ENCODE measurements around the gene DQX1.
"Not testable (repeated sequence)": the region's sequence is repeated elsewhere in the genome, so short reads cannot be mapped to it uniquely, and the experiment has no call there.

Gene DQX1, protein sequence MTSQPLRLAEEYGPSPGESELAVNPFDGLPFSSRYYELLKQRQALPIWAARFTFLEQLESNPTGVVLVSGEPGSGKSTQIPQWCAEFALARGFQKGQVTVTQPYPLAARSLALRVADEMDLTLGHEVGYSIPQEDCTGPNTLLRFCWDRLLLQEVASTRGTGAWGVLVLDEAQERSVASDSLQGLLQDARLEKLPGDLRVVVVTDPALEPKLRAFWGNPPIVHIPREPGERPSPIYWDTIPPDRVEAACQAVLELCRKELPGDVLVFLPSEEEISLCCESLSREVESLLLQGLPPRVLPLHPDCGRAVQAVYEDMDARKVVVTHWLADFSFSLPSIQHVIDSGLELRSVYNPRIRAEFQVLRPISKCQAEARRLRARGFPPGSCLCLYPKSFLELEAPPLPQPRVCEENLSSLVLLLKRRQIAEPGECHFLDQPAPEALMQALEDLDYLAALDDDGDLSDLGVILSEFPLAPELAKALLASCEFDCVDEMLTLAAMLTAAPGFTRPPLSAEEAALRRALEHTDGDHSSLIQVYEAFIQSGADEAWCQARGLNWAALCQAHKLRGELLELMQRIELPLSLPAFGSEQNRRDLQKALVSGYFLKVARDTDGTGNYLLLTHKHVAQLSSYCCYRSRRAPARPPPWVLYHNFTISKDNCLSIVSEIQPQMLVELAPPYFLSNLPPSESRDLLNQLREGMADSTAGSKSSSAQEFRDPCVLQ

DNA sequence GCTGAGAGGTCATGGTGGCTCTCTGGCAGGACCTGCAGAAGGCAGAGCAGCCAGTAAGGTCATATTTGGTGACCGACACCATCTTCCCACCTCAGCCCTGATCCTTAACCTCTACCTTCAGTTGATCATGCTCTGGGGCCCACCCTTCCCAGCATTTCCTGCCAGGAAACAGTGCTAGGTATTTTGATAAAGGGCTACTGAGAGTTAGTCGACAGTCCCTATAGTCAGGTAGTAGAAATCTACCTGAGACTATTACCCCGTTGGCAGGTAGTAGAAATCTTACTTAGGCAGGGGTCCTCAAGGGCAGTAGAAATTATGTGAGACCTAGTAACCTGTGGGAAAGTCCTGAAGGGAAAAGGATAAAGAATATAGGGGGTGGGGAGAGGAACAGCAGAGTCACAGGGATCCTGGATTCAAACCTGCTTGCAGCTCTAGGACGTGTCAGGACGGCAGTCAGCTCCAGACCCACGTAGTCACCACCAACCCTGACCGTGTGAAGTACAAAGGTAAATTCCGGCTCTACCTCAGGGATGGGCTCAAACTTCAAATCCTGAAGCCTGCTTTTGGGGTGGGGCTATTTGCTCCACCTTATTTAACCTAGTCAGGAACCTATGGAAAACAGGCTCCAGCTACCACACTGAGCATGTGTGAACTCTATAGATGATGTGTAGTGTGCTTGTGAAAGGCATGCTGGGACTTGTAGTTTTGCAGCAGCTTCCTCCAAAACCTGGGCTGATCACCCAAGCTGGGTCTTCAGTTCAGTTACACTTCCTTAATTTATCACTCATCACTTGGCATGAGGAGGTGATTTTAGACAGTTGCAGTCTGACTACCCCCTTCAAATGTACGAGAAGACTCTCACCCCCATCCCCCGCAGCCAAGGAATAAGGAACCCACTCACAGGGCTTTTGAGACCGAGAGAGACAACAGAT is at the start of gene DQX1:
Gene DQX1, minus strand, starts transcription at position 515 of the 932 bp plus-strand sequence. Its CDS starts 502 bp downstream, at position 13.
- no peak for DNase-seq (ENCODE audit: low read depth, low spot score)

DNA sequence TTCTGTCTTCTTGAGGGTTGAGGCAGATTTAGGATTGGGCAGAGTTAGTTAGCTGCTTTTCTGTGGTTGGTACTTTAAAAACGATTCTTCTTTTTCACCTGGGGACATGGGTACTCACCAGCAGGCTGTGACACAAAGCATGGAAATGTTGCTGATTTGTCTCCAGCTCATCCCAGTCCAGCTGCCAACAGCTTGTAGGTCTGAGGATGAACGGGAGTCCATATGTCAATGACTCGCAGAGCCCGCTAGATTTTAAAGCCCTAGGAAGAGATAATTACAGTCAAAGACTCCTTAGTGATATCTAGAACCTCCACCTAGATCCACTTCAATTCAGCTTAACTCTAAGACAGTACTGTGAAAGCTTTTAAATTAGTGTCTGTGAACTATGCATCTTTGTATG is 49.3 kb upstream of the DQX1 start:
- no peak for DNase-seq (ENCODE audit: low read depth, low spot score)

DNA sequence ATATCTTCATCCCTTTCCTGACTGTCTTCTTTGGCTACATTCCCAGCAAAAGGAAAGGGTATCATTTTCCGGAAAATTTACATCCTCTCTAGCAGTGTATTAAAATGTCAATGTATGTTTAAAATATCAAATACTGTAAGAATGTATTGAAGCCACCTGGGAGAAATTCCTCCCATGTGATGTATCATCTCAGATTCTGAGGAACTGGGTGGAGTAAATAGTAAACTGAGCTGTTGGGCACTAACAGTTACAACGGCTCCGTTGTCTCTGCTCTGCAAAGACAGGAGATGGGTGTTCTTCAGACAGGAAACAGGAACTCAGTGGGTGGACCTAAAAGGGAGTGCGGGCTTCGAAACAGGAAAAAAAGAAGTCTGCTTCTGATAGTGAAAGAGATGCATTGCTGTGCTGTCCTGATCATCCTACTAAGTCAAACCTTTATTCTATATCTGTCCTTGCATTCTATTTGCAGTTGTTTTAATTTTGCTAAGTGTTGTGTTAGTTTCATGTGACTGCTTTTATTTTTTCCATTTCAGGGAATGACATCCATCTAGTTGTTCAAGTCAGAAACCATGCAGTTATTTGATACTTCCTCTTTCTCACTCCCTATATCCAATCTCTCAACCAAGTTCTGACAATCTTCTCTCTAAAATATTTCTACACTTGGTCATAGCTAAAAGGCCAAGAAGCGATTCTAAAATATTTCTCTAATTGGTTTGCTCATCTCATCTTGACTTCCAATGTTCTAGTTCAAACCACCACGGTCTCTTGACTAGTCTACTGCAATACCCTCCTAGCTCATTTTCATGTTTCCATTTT is 47.9 kb upstream of the DQX1 start:
- DNase-seq (ENCODE audit: low read depth, low spot score), result no peak

DNA sequence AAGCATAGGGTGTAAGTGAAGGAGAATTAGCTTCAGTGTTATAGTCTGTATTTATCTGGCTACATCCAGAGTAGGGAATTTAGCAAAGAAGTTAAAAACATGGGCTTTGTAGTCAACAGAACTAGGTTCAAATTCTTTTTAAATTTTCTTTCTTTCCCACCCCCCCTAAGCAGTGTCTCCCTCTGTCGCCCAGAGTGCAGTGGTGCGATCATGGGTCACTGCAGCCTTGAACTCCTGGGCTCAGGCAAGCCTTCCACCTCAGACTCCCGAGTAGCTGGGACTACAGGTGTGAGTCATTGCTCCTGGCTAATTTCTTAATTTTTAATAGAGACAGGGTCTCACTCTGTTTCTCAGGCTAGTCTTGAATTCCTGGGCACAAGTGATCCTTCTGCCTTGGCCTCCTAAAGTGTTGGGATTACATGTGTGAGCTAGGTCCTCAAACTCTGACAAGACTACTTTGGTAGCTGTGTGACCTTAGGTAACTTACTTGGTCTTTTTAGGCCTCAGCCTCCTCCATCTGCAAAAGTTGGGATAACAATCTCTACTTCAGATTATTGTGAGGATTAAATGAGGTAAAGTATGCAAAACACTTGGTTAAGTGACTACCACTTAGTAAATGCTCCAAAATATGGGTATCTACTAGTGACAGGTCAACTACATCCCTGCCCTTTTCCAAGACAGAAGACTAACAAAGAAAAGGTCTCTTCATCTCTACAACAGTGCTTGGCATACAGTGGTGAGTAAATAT is 46.3 kb upstream of the DQX1 start:
- DNase-seq (ENCODE audit: low read depth, low spot score), result no peak

DNA sequence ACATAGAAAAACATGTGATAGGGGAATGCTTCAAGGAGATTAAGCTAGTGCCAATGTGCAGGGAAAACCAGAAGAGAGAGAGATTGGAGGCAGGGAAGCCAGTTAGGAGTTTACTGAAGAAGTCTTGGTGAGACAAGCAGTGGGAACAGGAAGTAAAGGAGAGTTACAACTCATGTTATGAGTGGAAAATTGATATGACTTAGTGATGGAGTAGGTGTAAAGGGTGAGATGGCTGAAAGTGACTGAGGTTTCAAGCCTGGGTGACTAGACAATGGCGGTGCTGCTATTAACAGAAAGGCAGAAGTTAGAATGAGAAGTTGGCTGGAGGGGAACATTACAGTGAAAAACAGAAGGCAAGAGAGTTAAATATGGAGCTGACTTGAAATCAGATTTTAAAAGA is 45.0 kb upstream of the DQX1 start:
- DNase-seq (ENCODE audit: low read depth, low spot score), result no peak

DNA sequence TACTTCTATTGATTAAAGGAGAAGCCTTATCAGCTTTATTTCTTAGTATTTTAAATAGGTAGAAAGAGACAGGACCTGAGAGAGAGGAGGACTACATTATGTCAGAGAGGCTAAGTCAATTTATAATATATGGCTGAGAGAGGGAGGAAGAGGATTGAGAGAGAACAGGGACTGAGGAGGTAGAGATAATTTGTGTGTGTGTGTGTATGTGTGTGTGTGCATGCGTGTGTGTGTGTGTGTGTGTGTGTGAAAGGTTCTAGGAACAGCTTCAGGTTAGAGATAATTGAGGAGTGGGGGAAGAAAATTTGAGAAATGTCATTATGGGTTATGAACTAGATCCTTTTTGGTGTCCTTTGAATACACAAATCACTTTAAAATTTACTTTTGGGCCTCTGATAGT is 43.7 kb upstream of the DQX1 start:
- DNase-seq (ENCODE audit: low read depth, low spot score), result no peak

DNA sequence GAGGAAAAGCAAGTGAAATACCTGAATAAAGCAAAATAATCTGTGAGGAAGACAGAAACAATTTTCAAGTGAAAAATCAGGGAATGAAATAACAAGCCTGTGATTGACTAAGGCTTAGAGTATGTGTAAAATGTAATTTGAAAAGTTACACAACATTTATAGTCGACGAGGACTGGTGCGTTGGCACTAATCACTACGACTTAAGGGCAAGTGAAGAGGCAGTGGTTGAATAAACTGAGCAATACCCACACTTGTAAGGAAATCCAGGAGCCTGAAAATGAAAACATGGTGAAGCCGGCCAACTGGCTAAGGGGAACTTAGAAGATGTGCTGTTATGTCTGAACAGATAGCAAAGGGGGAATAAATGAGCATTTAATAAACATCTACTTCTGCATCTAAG is 41.9 kb upstream of the DQX1 start:
- DNase-seq (ENCODE audit: low read depth, low spot score), result no peak

DNA sequence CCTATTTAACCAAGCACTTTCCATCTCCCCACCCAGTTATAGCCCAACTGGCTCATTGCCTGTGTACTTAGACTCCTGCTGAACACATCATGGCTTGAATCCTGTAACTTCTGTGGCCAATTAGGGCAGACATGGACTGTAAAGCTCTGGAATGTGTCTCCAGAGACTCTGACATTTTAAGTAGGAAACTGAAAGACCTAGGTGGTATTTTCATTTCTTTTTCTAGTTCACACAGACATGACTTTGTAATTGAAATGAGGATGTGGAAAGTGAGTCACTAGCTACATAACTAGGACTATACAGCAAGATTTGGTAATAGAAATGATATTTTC is 40.7 kb upstream of the DQX1 start:
- DNase-seq (ENCODE audit: low read depth, low spot score), result no peak

DNA sequence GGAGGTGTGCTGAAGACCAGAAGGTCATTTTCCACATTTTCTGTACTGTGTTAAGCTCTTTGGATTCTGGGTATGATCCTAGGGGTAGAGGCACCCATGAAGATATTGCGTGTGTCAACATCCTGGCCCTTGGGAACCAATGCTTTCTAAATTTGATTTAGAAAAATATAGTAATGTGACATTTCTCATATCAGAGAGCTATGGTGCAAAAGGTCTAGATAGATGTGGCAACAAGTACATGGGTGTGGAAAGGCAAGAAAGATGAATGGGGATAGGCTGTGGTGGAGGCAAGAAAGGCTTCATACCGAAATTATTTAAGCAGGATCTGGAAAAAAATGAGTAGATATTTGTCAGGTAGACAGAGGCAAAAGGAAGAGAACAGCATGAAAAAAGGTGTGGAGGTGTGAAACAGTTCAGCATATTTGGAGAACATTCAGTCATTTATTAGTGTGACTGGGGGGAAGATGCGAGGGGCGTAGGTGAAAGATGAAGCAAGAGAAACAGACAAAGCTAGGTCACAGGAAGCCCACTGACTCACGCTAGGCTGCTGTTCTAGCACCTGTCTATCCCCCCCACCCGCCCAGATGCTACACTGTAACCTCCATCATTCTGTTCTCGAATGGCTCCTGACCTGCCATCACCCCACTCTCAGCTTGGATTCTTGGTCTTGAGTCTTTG is 40.2 kb upstream of the DQX1 start:
- no peak for DNase-seq (ENCODE audit: low read depth, low spot score)

DNA sequence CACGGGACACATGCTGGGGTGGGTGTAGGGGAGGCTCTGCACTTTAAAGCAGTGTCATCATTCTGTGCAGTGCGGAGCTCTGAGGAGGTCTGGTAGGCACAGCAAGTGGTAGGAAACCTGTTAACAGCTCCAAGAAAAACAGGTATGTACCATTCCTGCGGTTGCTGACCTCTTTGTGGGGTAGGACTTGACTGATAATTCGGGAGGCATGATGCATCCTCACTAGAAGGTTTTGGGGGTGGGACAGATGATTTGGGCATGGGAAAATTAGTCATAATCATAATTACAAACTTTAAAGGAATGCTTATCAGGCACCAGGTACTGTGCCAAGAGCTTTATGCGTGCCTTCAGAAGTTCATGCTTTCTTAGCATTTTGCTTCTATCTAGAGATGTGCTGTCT is 38.2 kb upstream of the DQX1 start:
- no peak for DNase-seq (ENCODE audit: low read depth, low spot score)

DNA sequence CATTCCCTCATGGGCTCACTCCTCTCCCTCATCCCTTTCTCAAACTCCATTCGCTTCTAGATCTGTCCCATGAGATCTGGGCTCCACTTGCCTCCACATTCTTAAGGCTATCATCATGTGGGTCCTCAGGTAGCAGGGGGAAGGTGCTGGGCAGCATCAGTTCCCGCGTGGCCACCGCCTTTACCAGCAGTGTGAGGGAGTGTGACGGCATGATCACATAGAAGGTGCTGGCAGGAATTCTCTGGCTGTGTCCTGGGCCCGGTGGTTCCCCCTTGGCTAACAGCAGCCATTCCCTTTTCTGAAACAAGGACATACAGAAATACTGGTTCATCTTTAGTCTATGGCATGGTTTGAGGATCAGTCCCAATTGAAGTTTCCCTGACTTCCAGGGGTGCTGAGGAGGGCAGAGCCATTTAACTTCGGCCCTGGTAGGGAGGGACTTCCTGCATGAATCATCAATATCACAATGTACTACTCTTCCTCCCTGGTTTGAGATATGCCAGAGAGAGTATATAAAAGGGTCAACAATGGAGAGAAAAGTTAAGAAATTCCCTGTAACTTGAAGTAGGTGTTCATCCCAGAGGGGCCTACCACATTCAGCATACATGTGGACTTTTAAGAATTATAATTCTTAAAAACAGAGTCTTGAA is 36.2 kb upstream of the DQX1 start:
- no peak for DNase-seq (ENCODE audit: low read depth, low spot score)

DNA sequence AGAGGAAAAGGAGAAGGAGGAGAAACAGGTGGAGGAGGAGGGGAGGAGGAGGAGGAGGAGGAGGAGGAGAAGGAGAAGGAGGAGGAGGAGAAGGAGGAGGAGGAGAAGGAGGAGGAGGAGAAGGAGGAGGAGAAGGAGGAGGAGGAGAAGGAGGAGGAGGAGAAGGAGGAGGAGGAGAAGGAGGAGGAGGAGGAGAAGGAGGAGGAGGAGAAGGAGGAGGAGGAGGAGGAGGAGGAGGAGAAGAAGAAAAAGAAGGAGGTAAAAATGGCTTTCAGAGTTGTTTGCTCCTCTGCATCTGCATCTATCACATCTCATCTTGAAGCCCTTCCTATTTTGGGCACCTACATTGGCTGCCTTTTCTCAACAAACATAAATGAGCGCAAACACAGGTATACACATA is 35.0 kb upstream of the DQX1 start:
- DNase-seq (ENCODE audit: low read depth, low spot score), result not testable (repeated sequence)

DNA sequence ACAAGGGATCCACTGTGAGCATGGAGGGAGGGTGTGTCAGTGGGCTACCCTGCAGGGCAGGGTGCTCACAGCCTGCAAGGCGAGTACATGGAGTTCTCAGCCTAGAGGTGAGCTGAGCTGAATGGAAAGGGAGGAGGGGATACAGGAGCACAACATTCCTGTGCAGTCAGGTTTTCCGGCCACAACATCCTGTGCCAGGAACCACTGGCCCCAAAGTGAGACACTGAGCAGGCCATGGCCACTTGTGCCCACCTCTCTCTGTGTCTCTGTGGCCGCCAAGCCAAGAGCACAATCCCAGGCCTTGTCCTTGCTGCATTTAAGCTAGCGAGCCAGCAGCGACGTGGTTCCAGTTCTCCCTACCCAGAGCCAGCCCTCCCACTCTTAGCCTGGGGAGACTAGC is 34.6 kb upstream of the DQX1 start:
- no peak for DNase-seq (ENCODE audit: low read depth, low spot score)

DNA sequence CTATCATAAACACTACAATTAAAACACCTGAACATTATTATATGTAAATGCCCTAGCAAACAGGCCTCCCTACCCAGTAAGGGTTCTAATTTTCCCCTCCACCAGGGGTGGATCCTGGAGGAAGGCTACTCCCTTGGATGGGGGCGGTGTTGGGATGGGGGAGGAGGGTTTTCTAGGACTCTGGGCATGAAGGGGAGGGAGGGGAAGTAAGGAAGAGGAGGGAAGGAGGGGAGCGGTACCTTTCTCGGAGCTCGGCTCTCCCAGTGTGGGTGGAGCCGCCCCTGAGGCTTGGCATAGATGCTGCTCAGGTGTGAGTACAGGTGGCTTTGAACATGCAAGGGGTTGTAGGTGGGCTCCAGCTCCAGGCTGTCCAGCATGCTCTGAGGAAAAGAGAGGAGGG is 33.9 kb upstream of the DQX1 start:
- DNase-seq (ENCODE audit: low read depth, low spot score), result no peak

DNA sequence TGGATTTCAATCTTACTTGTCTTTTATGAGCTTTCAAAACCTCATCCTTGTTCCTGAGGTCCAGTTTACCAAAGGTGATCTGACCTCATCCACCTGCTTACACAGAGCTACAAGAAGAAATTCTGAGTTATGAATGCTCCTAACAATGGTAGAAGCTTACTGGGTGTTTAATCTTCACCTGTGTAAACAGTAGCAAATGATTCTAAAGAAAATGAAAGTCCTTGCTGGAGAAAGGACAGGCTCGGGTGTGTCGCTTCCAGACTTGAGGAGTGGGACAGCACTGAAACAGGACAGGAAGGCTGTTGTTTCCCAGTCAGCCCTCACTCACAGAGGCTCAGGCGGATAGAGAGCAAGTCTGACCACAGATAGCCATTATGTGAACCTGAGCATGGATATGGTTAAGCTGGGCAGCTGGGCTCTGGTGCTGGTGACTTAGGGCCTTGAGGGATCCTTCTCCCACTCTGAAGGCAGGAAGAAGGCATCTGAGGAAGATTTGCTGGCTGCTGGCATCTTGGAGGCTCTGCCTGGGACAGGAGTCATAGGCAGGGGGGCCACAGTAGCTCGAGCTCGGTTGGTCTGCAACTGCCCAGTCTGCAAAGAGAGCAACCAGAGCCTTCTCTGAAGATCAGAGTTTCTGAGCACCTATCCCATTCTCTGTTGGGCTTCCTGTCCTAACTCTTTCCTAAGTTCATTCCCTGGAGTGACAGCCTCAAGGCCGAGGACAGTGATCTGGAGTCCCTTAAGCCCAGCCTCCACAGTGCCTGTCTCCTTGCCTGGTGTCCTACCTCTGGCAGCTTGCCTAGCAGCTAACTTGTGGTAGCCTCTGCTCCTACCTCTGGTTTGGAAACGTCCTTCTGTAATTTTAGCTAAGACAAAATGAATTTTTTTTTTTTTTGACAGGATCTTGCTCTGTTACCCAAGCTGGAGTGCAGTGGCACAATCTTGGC is 32.5 kb upstream of the DQX1 start:
- DNase-seq (ENCODE audit: low read depth, low spot score), result no peak

DNA sequence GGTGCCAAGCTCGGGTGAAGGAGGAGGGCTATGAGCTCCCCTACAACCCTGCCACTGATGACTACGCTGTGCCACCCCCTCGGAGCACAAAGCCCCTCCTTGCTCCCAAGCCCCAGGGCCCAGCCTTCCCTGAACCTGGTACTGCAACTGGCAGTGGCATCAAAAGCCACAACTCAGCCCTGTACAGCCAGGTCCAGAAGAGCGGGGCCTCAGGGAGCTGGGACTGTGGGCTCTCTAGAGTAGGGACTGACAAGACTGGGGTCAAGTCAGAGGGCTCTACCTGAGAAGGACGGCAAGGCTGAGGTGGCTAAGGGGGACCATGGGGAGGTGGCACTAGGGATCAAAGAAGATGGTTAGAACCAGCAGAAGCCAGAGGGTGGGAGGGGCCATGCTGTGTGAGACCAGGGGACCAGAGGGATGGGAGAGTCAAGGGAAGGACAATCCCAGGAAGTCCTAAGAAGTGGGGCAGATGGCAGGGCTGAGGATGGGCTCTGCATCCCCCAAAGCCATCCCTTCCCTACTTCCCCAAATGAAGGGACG is 30.9 kb upstream of the DQX1 start:
- no peak for DNase-seq (ENCODE audit: low read depth, low spot score)

DNA sequence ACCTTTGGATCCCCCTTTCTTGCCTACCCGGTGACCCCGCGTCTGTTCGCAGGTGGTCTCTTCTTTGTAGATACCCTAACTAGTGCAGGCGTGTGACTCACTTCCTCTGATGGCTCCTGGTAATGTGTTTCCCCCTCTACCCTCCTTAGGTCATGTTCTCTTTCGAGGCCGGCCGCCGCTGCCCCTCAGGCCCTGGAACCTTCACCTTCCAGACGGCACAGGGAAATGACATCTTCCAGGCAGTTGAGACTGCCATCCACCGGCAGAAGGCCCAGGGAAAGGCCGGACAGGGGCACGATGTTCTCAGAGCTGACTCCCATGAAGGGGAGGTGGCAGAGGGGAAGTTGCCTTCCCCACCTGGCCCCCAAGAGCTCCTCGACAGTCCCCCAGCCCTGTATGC is 30.1 kb upstream of the DQX1 start:
- DNase-seq (ENCODE audit: low read depth, low spot score), result no peak

DNA sequence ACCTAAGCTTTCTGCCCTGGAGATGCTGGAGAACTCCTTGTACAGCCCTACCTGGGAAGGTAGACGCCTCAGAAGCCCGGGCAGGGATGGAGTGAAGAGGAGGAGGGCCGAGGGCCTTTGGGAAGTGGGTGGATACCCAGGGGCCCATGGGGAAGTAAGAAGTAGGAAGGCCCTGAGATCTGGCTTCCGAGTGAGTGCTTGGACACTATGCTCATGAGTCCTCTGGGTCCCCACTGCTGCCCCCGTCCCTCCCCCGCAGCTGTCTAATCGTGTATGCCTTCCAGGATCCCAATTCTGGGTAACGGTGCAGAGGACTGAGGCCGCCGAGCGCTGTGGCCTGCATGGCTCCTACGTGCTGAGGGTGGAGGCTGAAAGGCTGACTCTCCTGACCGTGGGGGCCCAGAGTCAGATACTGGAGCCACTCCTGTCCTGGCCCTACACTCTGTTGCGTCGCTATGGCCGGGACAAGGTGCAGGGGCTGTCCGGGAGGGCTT is 29.6 kb upstream of the DQX1 start:
- no peak for DNase-seq (ENCODE audit: low read depth, low spot score)
